ENCODE results near the gene RANBP17. TPM values are rescaled to one million over a fixed set of nuclear protein-coding genes. Genes with fewer than 3 reads are reported as not detected.

Gene RANBP17
- total RNA-seq, 2 donors from 2014 or later = 26.6 to 28.0 TPM

- Histone ChIP-seq H3K4me3 (ENCODE audit: low read length) (no peak overlapping the region), H3K9me3 (ENCODE audit: control insufficient read depth, low read length) (no peaks in the 10 kb centered on the region), H3K4me1 (ENCODE audit: control insufficient read depth, insufficient read depth, low read length) (no peaks in the 10 kb centered on the region), H3K9ac (ENCODE audit: extremely low read depth, low read length, poor library complexity, severe bottlenecking) (no peak overlapping the region), H3K27ac (ENCODE audit: low read depth, low read length) (no peak overlapping the region), H3K36me3 (ENCODE audit: control insufficient read depth, insufficient read depth, low read length) (peaks cover 25% of the 10 kb centered on the region), H3K27me3 (ENCODE audit: control insufficient read depth, insufficient read depth, low read length, poor library complexity, severe bottlenecking) (no peaks in the 10 kb centered on the region)
- no peak overlapping the region for H3K27ac Mint-ChIP-seq
- no peak overlapping the region for H3K4me3 Mint-ChIP-seq
- DNase-seq = no peak
- H3K4me1 Mint-ChIP-seq = no peaks in the 10 kb centered on the region
- TF ChIP-seq CTCF (conservative IDR thresholded peaks at IDR 0.05) = no peak
- H3K27me3 Mint-ChIP-seq (ENCODE audit: insufficient read depth) = no peaks in the 10 kb centered on the region
- H3K36me3 Mint-ChIP-seq (ENCODE audit: low read depth) = peaks cover 14% of the 10 kb centered on the region
- H3K9me3 Mint-ChIP-seq = no peaks in the 10 kb centered on the region
Observed at GRCh38 chr5:170885256-170885655, 23.4 kb downstream of the RANBP17 start.

- Mint-ChIP-seq H3K9me3 (no peaks in the 10 kb centered on the region), H3K4me3 (no peak overlapping the region), H3K36me3 (ENCODE audit: low read depth) (peaks cover 11% of the 10 kb centered on the region), H3K27ac (no peak overlapping the region), H3K27me3 (ENCODE audit: insufficient read depth) (no peaks in the 10 kb centered on the region), H3K4me1 (no peaks in the 10 kb centered on the region)
- DNase-seq = no peak
- H3K9me3 ChIP-seq (ENCODE audit: control insufficient read depth, low read length) = no peaks in the 10 kb centered on the region
- peaks cover 20% of the 10 kb centered on the region for H3K36me3 ChIP-seq (ENCODE audit: control insufficient read depth, insufficient read depth, low read length)
- no peaks in the 10 kb centered on the region for H3K4me1 ChIP-seq (ENCODE audit: control insufficient read depth, insufficient read depth, low read length)
- no peak for TF ChIP-seq CTCF (conservative IDR thresholded peaks at IDR 0.05)
- 50 to 90% methylated on average over 1 to 2 of the region's 2 CpGs for WGBS, 2 experiments (ENCODE audit: insufficient coverage in 1 of 2, insufficient read length in 1 of 2)
- no peak overlapping the region for H3K27ac ChIP-seq (ENCODE audit: low read depth, low read length)
- H3K9ac ChIP-seq (ENCODE audit: extremely low read depth, low read length, poor library complexity, severe bottlenecking) = no peak overlapping the region
- H3K4me3 ChIP-seq (ENCODE audit: low read length) = no peak overlapping the region
- H3K27me3 ChIP-seq (ENCODE audit: control insufficient read depth, insufficient read depth, low read length, poor library complexity, severe bottlenecking) = no peaks in the 10 kb centered on the region
Observed at GRCh38 chr5:170885809-170886208, 24.0 kb downstream of the RANBP17 start.

- no peaks in the 10 kb centered on the region for H3K4me1 Mint-ChIP-seq
- no peak for TF ChIP-seq CTCF (conservative IDR thresholded peaks at IDR 0.05)
- no peak overlapping the region for H3K4me3 Mint-ChIP-seq
- H3K9me3 ChIP-seq (ENCODE audit: control insufficient read depth, low read length) = no peaks in the 10 kb centered on the region
- DNase-seq = no peak
- H3K27ac ChIP-seq (ENCODE audit: low read depth, low read length) = no peak overlapping the region
- H3K27ac Mint-ChIP-seq = no peak overlapping the region
- no peaks in the 10 kb centered on the region for H3K27me3 Mint-ChIP-seq (ENCODE audit: insufficient read depth)
- H3K9me3 Mint-ChIP-seq = no peaks in the 10 kb centered on the region
- H3K9ac ChIP-seq (ENCODE audit: extremely low read depth, low read length, poor library complexity, severe bottlenecking) = no peak overlapping the region
- H3K36me3 Mint-ChIP-seq (ENCODE audit: low read depth) = peaks cover 8% of the 10 kb centered on the region
- H3K36me3 ChIP-seq (ENCODE audit: control insufficient read depth, insufficient read depth, low read length) = peaks cover 20% of the 10 kb centered on the region
- H3K27me3 ChIP-seq (ENCODE audit: control insufficient read depth, insufficient read depth, low read length, poor library complexity, severe bottlenecking) = no peaks in the 10 kb centered on the region
- H3K4me1 ChIP-seq (ENCODE audit: control insufficient read depth, insufficient read depth, low read length) = no peaks in the 10 kb centered on the region
- 90 to 94% methylated on average over 1 to 3 of the region's 3 CpGs for WGBS, 2 experiments (ENCODE audit: insufficient coverage in 1 of 2, insufficient read length in 1 of 2)
- H3K4me3 ChIP-seq (ENCODE audit: low read length) = no peak overlapping the region
Observed at GRCh38 chr5:170886210-170886894, 24.5 kb downstream of the RANBP17 start.
